WTC11 (cell line): ENCODE measurements around the gene SNRPA1.

Experiments
- ATF3 ChIP-seq: sonication (generic); formaldehyde crosslinking; conservative IDR thresholded peaks from 2 replicates; pipeline ENCODE4 v1.8.1; 2022; ENCODE audit warnings: mild to moderate bottlenecking, missing genetic modification reagents
- CTCF ChIP-seq: fragments of 200-600 bp; IDR thresholded peaks from 2 replicates; pipeline ENCODE4 v1.8.0; 2022; ENCODE audit warnings: antibody characterized with exemption
- E2F4 ChIP-seq: sonication (generic); formaldehyde crosslinking; IDR thresholded peaks from 2 replicates; pipeline ENCODE4 v1.8.1; 2022; ENCODE audit warnings: low read depth, mild to moderate bottlenecking, moderate library complexity, missing genetic modification reagents, borderline replicate concordance
- ELF4 ChIP-seq: sonication (generic); formaldehyde crosslinking; IDR thresholded peaks from 2 replicates; pipeline ENCODE4 v1.8.1; 2022; ENCODE audit warnings: low read depth, mild to moderate bottlenecking, moderate library complexity, missing genetic modification reagents
- ETV6 ChIP-seq: sonication (generic); formaldehyde crosslinking; IDR thresholded peaks from 2 replicates; pipeline ENCODE4 v1.8.1; 2022; ENCODE audit warnings: mild to moderate bottlenecking, missing genetic modification reagents
- HMGXB4 ChIP-seq: sonication (generic); formaldehyde crosslinking; IDR thresholded peaks from 2 replicates; pipeline ENCODE4 v1.8.1; 2023; ENCODE audit warnings: mild to moderate bottlenecking, moderate library complexity, missing genetic modification reagents
- IRF2 ChIP-seq: sonication (generic); formaldehyde crosslinking; IDR thresholded peaks from 2 replicates; pipeline ENCODE4 v1.8.0; 2022; ENCODE audit warnings: low read depth, missing genetic modification reagents, borderline replicate concordance
- JUN ChIP-seq: sonication (generic); formaldehyde crosslinking; IDR thresholded peaks from 2 replicates; pipeline ENCODE4 v1.8.0; 2023; ENCODE audit warnings: mild to moderate bottlenecking, missing genetic modification reagents
- MAX ChIP-seq: sonication (generic); formaldehyde crosslinking; IDR thresholded peaks from 2 replicates; pipeline ENCODE4 v1.8.0; 2022; ENCODE audit warnings: mild to moderate bottlenecking, missing genetic modification reagents
- NFE2L1 ChIP-seq: sonication (generic); formaldehyde crosslinking; IDR thresholded peaks from 2 replicates; pipeline ENCODE4 v1.8.1; 2023; ENCODE audit warnings: missing genetic modification reagents
- SMAD4 ChIP-seq: sonication (generic); formaldehyde crosslinking; IDR thresholded peaks from 2 replicates; pipeline ENCODE4 v1.8.0; 2022; ENCODE audit warnings: mild to moderate bottlenecking, missing genetic modification reagents
- TEAD4 ChIP-seq: sonication (generic); formaldehyde crosslinking; IDR thresholded peaks from 2 replicates; pipeline ENCODE4 v1.8.0; 2022; ENCODE audit warnings: mild to moderate bottlenecking, missing genetic modification reagents
- USF2 ChIP-seq: sonication (generic); formaldehyde crosslinking; IDR thresholded peaks from 2 replicates; pipeline ENCODE4 v1.8.1; 2023; ENCODE audit warnings: mild to moderate bottlenecking, missing genetic modification reagents, moderate library complexity

- no peak for TF ChIP-seq CTCF
- no peak for TF ChIP-seq TEAD4 (CRISPR knock-in tag)
- no peak for TF ChIP-seq HMGXB4 (CRISPR knock-in tag)
- TF ChIP-seq SMAD4 (CRISPR knock-in tag): no peak
- TF ChIP-seq E2F4 (CRISPR knock-in tag): no peak
- TF ChIP-seq USF2 (CRISPR knock-in tag): no peak
- no peak for TF ChIP-seq ETV6 (CRISPR knock-in tag)
- no peak for TF ChIP-seq NFE2L1 (CRISPR knock-in tag)
- TF ChIP-seq IRF2 (CRISPR knock-in tag): no peak
- TF ChIP-seq ELF4 (CRISPR knock-in tag): no peak
- no peak for TF ChIP-seq MAX (CRISPR knock-in tag)
- TF ChIP-seq JUN (CRISPR knock-in tag): no peak
- TF ChIP-seq ATF3 (CRISPR knock-in tag): no peak
These were observed 37.0 kb upstream of the SNRPA1 start for GRCh38 chr15:101332061-101332467.
